ENCODE measurements around the gene IMMP2L.
A peak's percentile ranks its signal among the peaks of the same experiment; 100 is the strongest.

IMMP2L gene

GRCh38 chr7:111103136-111103535 is 459.2 kb downstream of the IMMP2L start:
- no peak for DNase-seq (ENCODE audit: low read depth)

GRCh38 chr7:111101856-111102646 is 460.2 kb downstream of the IMMP2L start:
- DNase-seq (ENCODE audit: low read depth) = no peak

GRCh38 chr7:111098926-111099250 is 463.4 kb downstream of the IMMP2L start:
- DNase-seq (ENCODE audit: low read depth) = no peak

- peak; percentile 36 for DNase-seq (ENCODE audit: low read depth)
Measured at GRCh38 chr7:111098011-111098925, 464.0 kb downstream of the IMMP2L start.

GRCh38 chr7:111096997-111097396 is 465.3 kb downstream of the IMMP2L start:
- no peak for DNase-seq (ENCODE audit: low read depth)

- DNase-seq (ENCODE audit: low read depth) = no peak
Measured at GRCh38 chr7:111094419-111094818, 467.9 kb downstream of the IMMP2L start.

GRCh38 chr7:111093496-111093895 is 468.8 kb downstream of the IMMP2L start:
- DNase-seq (ENCODE audit: low read depth) = no peak

GRCh38 chr7:111092406-111093236 is 469.7 kb downstream of the IMMP2L start:
- no peak for DNase-seq (ENCODE audit: low read depth)

GRCh38 chr7:111091593-111092358 is 470.5 kb downstream of the IMMP2L start:
- no peak for DNase-seq (ENCODE audit: low read depth)

GRCh38 chr7:111090846-111091245 is 471.4 kb downstream of the IMMP2L start, which contains the start of gene LRRN3:
Gene LRRN3 (plus strand): TSS chr7:111091127. CDS start chr7:111122773, 31,646 bp downstream.
- DNase-seq (ENCODE audit: low read depth) = no peak

- no peak for DNase-seq (ENCODE audit: low read depth)
Measured at GRCh38 chr7:111089822-111090426, 472.4 kb downstream of the IMMP2L start.

GRCh38 chr7:111088328-111088727 is 474.0 kb downstream of the IMMP2L start:
- DNase-seq (ENCODE audit: low read depth) = no peak

GRCh38 chr7:111086532-111086931 is 475.8 kb downstream of the IMMP2L start:
- no peak for DNase-seq (ENCODE audit: low read depth)

- no peak for DNase-seq (ENCODE audit: low read depth)
Measured at GRCh38 chr7:111085356-111085755, 476.9 kb downstream of the IMMP2L start.

GRCh38 chr7:111083413-111083812 is 478.9 kb downstream of the IMMP2L start:
- DNase-seq (ENCODE audit: low read depth) = peak; percentile 9

GRCh38 chr7:111082351-111082750 is 479.9 kb downstream of the IMMP2L start:
- DNase-seq (ENCODE audit: low read depth) = no peak

GRCh38 chr7:111081546-111082267 is 480.6 kb downstream of the IMMP2L start:
- no peak for DNase-seq (ENCODE audit: low read depth)

- DNase-seq (ENCODE audit: low read depth) = no peak
Measured at GRCh38 chr7:111080495-111081105, 481.7 kb downstream of the IMMP2L start.

GRCh38 chr7:111077001-111077400 is 485.3 kb downstream of the IMMP2L start:
- no peak for DNase-seq (ENCODE audit: low read depth)

- no peak for DNase-seq (ENCODE audit: low read depth)
Measured at GRCh38 chr7:111076205-111076604, 486.1 kb downstream of the IMMP2L start.
